EL (cell line): Measurements from ENCODE around the gene STARD7.
A peak's percentile ranks its signal among the peaks of the same experiment; 100 is the strongest.
"Not testable (repeated sequence)": the region's sequence is repeated elsewhere in the genome, so short reads cannot be mapped to it uniquely, and the experiment has no call there.

ENCODE experiments used
- DNase-seq: peaks from one replicate; pipeline ENCODE4 v3.0.0-alpha.2; 2016

STARD7 gene

GRCh38 chr2:96208143-96209010 lies at the start of gene STARD7:
Gene STARD7 (minus strand): TSS chr2:96208827. CDS start chr2:96208434, 393 bp downstream.
- DNase-seq = peak; percentile 98

- not testable (repeated sequence) for DNase-seq
These were observed 49.1 kb upstream of the STARD7 start for GRCh38 chr2:96257744-96258143.

- DNase-seq = no peak
These were observed 48.0 kb upstream of the STARD7 start for GRCh38 chr2:96256611-96257113.

DNA sequence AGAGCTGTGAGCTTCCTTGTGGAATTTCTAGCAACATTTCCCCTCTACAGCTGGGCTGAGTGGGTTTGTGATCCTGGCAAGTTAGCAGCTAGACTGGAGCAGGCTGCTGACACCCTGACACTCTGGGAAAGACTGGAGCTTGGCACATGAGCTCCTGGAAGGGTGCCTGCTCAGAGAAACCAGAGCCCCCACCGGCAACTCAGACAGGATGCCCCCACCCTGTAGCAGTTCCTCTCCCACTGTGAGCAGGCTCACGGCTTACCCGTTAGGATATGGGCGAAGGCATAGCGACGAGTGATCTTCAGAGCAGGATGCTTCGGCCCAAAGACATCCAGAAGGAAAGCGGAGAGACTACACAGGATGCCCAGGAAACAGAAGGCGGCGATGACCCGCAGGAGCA lies 45.9 kb upstream of the STARD7 start:
- DNase-seq = no peak

GRCh38 chr2:96253006-96253405 lies 44.4 kb upstream of the STARD7 start:
- DNase-seq = no peak

- no peak for DNase-seq
These were observed 43.9 kb upstream of the STARD7 start for GRCh38 chr2:96252526-96252925.

DNA sequence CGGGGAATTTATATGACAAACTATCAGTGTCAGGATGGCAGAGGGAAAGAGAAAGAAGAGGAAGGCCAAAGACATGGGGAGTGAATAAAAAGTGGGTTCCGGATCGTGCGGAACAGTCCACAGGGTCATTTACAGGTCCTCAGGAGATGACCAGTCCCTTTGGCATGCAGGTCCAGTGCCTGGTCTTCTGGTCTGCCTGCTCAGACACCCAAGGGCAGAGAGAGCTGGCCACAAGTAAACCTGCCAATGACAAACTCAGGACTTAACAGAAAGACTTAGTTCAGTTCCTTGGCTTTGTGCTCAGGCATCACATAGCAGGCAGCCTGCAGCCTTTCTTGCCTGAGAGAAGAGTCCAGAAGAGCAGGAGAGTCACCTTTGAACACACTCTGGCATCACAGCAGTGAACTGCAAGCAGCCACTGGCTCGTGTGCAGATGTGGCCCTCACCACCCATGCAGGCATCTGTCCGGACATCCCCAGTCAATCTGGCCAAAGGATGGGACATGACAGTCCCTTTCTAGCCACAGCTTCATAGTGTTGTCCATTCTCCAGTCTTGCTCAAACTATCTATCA lies 43.2 kb upstream of the STARD7 start:
- DNase-seq = peak; percentile 97

GRCh38 chr2:96250188-96250587 lies 41.6 kb upstream of the STARD7 start:
- DNase-seq = no peak

GRCh38 chr2:96249654-96250053 lies 41.0 kb upstream of the STARD7 start:
- DNase-seq = peak; percentile 72

GRCh38 chr2:96248624-96249023 lies 40.0 kb upstream of the STARD7 start:
- DNase-seq = no peak

- no peak for DNase-seq
These were observed 39.3 kb upstream of the STARD7 start for GRCh38 chr2:96247896-96248295.

DNA sequence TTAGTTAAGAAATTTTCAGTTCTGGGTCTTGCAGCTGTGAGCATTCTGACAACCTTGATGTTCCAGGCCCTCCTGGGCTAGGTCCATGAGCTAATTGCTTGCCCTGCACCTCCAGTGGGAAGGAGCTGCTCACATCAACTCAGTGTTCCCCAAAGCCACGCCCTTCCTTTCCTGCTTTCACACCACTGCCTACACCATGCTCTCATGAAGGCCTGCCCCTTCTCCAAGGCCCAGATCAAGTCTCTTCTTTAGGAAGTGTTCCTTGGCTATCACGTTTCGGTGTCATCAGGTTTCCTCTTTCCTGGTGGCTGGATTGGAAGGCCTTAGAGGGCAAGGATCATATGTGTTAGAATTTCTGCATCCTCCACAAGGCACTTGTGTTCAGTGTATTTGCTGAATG lies 38.4 kb upstream of the STARD7 start:
- DNase-seq = no peak

DNA sequence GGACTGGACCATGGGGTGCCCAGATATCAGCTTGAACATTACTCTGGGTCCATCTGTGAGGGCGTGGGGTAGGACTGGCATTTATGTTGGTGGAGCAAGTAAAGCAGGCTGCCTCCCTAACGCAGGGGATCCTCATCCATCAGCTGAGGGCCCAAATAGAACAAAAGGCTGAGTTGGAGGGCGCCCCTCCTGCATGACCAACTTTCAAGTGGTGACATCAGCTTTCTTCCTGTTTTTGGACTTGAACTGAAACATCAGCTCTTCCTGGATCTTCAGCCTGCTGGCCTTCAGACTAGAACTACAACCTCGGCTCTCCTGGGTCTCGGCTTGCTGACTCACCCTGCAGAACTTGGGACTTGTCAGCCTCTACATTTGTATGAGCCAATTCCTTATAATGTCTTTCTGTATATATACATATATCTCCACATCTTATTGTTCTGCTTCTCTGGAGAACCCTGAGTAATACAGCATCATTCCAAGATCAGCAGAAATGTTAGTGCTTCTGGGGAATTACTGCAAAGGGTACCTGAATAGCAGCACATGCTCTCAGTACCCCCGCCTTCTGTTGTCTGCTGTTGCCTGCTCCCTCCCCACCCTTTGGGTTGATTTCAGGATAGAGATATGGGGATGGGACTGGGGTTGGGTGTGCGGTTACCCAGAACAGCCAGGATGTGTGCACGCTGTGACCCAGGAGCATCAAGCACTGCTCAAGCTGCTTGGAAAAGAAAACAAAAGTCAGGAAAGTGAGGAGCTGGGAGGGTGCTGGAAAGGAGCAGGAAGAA lies 37.2 kb upstream of the STARD7 start:
- peak; percentile 51 for DNase-seq

DNA sequence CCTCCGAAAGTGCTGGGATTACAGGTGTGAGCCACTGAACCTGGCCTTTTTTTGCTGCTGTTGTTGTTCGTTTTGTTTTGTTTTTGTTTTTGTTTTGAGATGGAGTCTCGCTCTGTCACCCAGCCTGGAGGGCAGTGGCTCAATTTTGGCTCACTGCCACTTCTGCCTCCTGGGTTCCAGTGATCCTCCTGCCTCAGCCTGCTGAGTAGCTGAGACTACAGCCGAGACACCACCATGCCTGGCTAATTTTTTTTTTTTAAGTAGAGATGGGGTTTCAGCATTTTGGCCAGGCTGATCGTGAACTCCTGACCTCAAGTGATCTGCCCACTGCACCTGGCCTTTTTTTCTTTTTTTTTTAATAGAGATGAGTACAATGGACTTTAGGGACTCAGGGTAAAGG lies 35.2 kb upstream of the STARD7 start:
- DNase-seq = no peak

DNA sequence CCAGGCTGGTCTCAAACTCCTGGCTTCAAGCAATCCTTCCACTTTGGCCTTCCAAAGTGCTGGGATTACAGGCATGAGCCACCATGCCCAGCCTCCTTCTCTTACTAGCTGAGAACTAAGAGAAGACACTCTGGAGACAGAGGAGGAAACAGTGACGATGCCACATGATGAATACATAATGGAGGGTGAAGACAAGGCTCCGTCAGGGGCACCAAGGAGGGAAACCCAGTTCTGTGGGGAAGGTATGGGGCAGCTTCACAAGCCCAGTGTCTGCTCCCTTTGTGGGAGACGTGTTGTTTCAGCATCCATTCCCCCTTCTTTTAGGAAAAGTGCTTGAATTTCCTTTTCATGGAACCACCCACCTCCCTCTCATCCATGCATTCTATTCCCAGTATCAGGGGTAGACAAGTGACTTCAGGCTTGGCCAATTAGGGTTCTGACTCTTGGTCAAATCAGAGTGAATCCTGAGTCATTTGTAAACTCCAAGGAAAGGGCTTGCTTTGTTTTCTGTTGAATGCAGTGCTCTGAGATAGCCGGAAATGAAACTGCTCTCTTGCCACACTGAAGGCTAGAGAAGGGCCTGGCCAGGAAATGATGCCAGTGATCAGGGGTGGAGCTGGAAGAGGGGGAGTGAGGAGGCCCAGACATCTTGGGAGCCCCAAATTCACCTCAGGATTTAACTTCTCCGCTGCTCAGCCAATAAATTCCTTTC lies 33.4 kb upstream of the STARD7 start:
- peak; percentile 93 for DNase-seq

- DNase-seq = no peak
These were observed 32.6 kb upstream of the STARD7 start for GRCh38 chr2:96241227-96241626.

DNA sequence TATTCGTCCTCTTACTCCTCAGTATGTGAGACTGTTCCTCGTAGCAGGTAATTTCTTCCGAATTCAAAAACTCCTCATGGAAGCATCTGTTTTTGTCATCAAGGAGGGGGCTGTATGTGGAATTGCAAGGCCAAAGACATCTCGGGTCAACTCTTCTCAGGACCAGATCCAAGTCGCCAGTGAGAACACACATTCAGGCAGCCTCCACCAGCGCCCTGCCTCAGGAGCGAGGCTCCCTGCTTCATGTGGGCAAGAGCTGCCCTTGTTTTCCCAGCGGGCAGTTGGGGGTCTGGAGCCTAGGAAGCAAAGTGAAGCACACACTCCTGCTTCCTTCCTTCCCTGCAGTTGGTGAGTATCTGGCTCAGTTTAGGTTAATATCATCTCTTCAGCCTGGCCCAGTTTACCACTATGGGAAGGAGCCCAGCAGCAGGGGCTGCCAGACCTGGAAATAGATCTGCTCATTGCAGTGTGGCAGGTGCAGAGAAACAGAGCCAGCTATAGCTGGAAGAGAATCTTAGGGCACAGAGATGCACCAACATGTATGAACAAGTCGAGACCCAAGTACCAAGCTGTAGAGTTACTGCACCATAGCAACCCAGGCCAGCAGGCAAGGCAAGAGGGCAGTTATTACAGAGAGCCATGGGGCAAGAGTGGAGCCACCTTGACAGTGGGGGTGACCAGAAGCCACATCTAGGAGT lies 31.9 kb upstream of the STARD7 start:
- no peak for DNase-seq

DNA sequence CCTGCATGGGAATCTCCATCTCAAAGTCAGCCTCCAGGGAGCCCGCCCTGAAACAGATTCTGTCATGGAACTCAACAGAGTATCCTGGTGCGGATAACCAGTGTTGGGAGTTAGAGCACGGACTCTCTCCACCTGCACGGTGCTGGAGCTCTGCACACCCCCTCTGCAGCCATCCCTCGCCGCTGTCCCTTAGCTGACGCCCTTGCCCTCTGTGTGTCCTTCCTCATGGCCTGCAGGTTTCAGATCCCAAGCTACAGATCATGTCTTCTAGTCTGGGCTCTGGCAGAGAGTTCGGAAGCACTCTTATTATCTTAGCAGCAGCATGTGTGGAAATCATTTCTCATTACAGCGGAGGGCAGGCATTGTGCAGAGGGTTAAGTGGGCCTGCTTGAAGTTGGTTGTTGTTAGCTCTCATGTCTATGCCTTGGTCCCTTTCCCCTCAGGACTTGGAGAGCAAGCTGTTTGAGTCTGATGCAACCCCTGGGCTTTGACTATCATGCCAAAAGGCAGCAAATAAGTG lies 31.2 kb upstream of the STARD7 start:
- no peak for DNase-seq

- DNase-seq = no peak
These were observed 30.5 kb upstream of the STARD7 start for GRCh38 chr2:96239091-96239490.

DNA sequence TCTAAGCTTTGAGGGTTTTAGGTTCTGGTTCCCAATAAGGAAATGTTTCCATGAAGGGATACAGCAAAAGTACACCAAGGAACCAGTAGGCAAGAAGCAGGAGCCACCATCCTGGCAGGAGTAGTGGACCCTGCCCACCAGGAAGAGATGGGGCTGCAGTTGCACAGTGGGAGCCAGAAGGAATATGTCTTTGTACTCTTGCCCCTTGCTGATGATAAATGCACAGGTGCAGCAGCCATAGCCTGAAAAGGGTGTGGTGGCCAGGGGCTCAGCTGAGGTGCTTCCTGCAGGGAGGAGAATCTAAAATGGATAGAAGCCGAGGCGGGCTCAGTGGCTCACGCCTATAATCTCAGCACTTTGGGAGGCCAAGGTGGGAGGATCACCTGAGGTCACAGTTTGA lies 29.6 kb upstream of the STARD7 start:
- DNase-seq = no peak

DNA sequence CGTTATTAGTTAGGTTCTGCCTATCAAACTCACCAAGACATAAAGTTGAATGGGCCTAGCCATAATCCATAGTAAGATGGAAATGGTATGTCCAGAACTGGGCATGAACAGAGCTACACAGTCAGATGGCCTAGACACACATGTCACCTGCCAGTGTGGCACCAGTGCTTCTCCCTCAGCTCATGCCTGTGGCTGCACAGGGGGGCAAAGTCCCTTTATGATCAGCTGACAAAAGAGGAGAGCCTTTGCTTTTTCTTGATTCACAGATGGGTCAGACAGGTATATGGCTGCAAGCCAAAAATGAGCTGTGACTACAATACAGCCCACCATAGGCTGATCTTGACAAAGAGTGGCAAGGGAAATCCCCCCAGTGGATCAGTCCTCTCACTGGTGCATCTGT lies 28.3 kb upstream of the STARD7 start:
- no peak for DNase-seq

GRCh38 chr2:96233880-96234316 lies 25.3 kb upstream of the STARD7 start:
- no peak for DNase-seq
